GM12878 (cell line): ENCODE measurements around the gene MAIP1. TPM values are rescaled to one million over a fixed set of nuclear protein-coding genes. Genes with fewer than 3 reads are reported as not detected.

ENCODE experiments used
- ATAC-seq: fragments of 200-7000 bp; cut with Tn5 transposase; 3 replicates; pipeline ENCODE4 v1.9.1; 2020; ENCODE audit warnings: mild to moderate bottlenecking, moderate library complexity
- BruUV-seq: library from RNA; stranded (reverse); fragments of 400-500 nt; replicated peaks from 2 replicates; lab custom pipeline; 2021; lab: Mats Ljungman, UMichigan
- CTCF ChIA-PET: fragments of 300-600 bp; sonication (Branson Sonifier 250); formaldehyde crosslinking; extraction: SDS; loops from one replicate; lab custom pipeline; 2021; ENCODE audit warnings: inconsistent platforms; lab: Yijun Ruan, JAX
- POLR2A ChIA-PET: fragments of 350-600 bp; formaldehyde crosslinking; extraction: SDS; loops from one replicate; lab custom pipeline; 2021; ENCODE audit warnings: inconsistent platforms; lab: Charles Lee
- RAD21 ChIA-PET: fragments of 300-600 bp; sonication (Branson Sonifier 250); formaldehyde crosslinking; loops from one replicate; lab custom pipeline; 2023; ENCODE audit warnings: antibody characterized with exemption; ENCODE audit not compliant: unreplicated experiment; lab: Charles Lee
- SMC1A ChIA-PET: fragments of 300-600 bp; sonication (Branson Sonifier 250); formaldehyde crosslinking; loops from one replicate; lab custom pipeline; 2023; ENCODE audit not compliant: unreplicated experiment, uncharacterized antibody; lab: Charles Lee
- DNase-seq: peaks from one replicate; pipeline ENCODE4 v3.0.0-alpha.2; 2011; ENCODE audit warnings: low read depth, low spot score
- FAIRE-seq: peaks from 3 replicates; lab custom pipeline; 2011; peaks lifted over from hg19 to GRCh38; lab: Jason Lieb, UNC
- H2AFZ ChIP-seq: 2 replicates; pipeline ENCODE4 v1.6.0; 2011; ENCODE audit warnings: low read depth, low read length, control low read depth; ENCODE audit not compliant: control insufficient read depth
- H3K27ac ChIP-seq: 2 replicates; pipeline ENCODE4 v1.5.1; 2011; ENCODE audit warnings: control low read depth; ENCODE audit not compliant: control insufficient read depth, insufficient read depth
- H3K27me3 ChIP-seq, 2 experiments: replicated peaks in 1 of 2; 2 replicates each; pipeline versions ENCODE4 v1.6.0 to v1.6.1; 2011; ENCODE audit warnings: low read length in 1 of 2; ENCODE audit not compliant: control insufficient read depth in 2 of 2, insufficient read depth in 2 of 2
- H3K36me3 ChIP-seq, 2 experiments: 2 replicates each; pipeline ENCODE4 v1.5.1; 2011; ENCODE audit warnings: low read length in 1 of 2; ENCODE audit not compliant: control insufficient read depth in 2 of 2, insufficient read depth in 2 of 2
- H3K4me1 ChIP-seq: 2 replicates; pipeline ENCODE4 v1.6.1; 2011; ENCODE audit warnings: mild to moderate bottlenecking, low read length, moderate library complexity, mixed read lengths; ENCODE audit not compliant: control insufficient read depth, insufficient read depth
- H3K4me2 ChIP-seq: 2 replicates; pipeline ENCODE4 v1.6.0; 2011; ENCODE audit warnings: control low read depth; ENCODE audit not compliant: control insufficient read depth, insufficient read depth
- H3K4me3 ChIP-seq: fragments of 200-600 bp; sonication (generic); 2 replicates; pipeline ENCODE4 v1.5.1; 2016
- H3K79me2 ChIP-seq: 2 replicates; pipeline ENCODE4 v1.6.0; 2011; ENCODE audit warnings: low read length; ENCODE audit not compliant: control insufficient read depth, insufficient read depth
- H3K9ac ChIP-seq: 2 replicates; pipeline ENCODE4 v1.8.0; 2011; ENCODE audit warnings: low read length, control low read depth, mixed read lengths; ENCODE audit not compliant: control insufficient read depth, insufficient read depth
- H3K9me3 ChIP-seq: replicated peaks from 3 replicates; pipeline ENCODE4 v1.5.1; 2011; ENCODE audit warnings: mild to moderate bottlenecking, low read length; ENCODE audit not compliant: control insufficient read depth, insufficient read depth
- H4K20me1 ChIP-seq: 2 replicates; pipeline ENCODE4 v1.6.0; 2011; ENCODE audit not compliant: control insufficient read depth, insufficient read depth
- CREM ChIP-seq: IDR thresholded peaks from 2 replicates; pipeline ENCODE4 v1.6.1; 2014; ENCODE audit warnings: antibody characterized with exemption, low read depth
- EED ChIP-seq: sonication (generic); IDR thresholded peaks from 2 replicates; pipeline ENCODE4 v1.6.1; 2016; ENCODE audit warnings: antibody characterized with exemption, low read depth
- GABPA ChIP-seq: IDR thresholded peaks from 2 replicates; pipeline ENCODE4 v1.6.1; 2014; ENCODE audit warnings: antibody characterized with exemption, low read depth, mild to moderate bottlenecking, inconsistent platforms
- KAT2A ChIP-seq: conservative IDR thresholded peaks from 2 replicates; pipeline ENCODE4 v1.6.1; 2011; ENCODE audit warnings: low read depth, low read length; ENCODE audit not compliant: control insufficient read depth
- NR2C2 ChIP-seq: IDR thresholded peaks from 2 replicates; pipeline ENCODE4 v1.6.1; 2011; ENCODE audit warnings: borderline replicate concordance, low read depth; ENCODE audit not compliant: control insufficient read depth, insufficient read length
- NRF1 ChIP-seq: conservative IDR thresholded peaks from 2 replicates; pipeline ENCODE4 v1.6.1; 2011; ENCODE audit warnings: mild to moderate bottlenecking, low read depth, low read length, improper control_type of control experiment
- POLR2AphosphoS5 ChIP-seq: IDR thresholded peaks from 2 replicates; pipeline ENCODE4 v1.6.1; 2011; ENCODE audit warnings: mild to moderate bottlenecking, low read length, inconsistent platforms
- RUNX3 ChIP-seq: IDR thresholded peaks from 2 replicates; pipeline ENCODE4 v1.6.1; 2012; ENCODE audit warnings: low read length, inconsistent platforms
- SMAD1 ChIP-seq: fragments of 450-650 bp; IDR thresholded peaks from 2 replicates; pipeline ENCODE4 v1.6.1; 2018; ENCODE audit warnings: mild to moderate bottlenecking, low read depth; ENCODE audit not compliant: partially characterized antibody
- SPI1 ChIP-seq: IDR thresholded peaks from 2 replicates; pipeline ENCODE4 v1.6.1; 2011; ENCODE audit warnings: low read depth, mild to moderate bottlenecking, low read length, moderate library complexity, borderline replicate concordance; ENCODE audit not compliant: insufficient read depth
- SRF ChIP-seq, 2 experiments: IDR thresholded peaks; 2 replicates each; pipeline ENCODE4 v1.6.1; 2011; ENCODE audit warnings: low read depth in 2 of 2, low read length in 2 of 2, mild to moderate bottlenecking in 1 of 2, moderate library complexity in 1 of 2
- TCF12 ChIP-seq: IDR thresholded peaks from 2 replicates; pipeline ENCODE4 v1.6.1; 2011; ENCODE audit warnings: low read depth, mild to moderate bottlenecking, low read length
- ZBED1 ChIP-seq: IDR thresholded peaks from 2 replicates; pipeline ENCODE4 v1.6.1; 2016; ENCODE audit warnings: borderline replicate concordance
- WGBS: methylation state at CpG from one replicate; pipeline ENCODE4 v1.1.6; 2016; ENCODE audit warnings: low lambda C conversion rate; ENCODE audit not compliant: insufficient replicate concordance, insufficient coverage; ENCODE audit errors: missing lambda C conversion rate; 5-methylcytosine and 5-hydroxymethylcytosine counted together
- in situ Hi-C: fragments of 300-500 bp; cut with MboI; formaldehyde crosslinking; loops from 9 replicates; pipeline ENCODE4 v1.14.3; 2018; ENCODE audit warnings: mixed read lengths
- intact Hi-C: fragments of 100-400 bp; cut with micrococcal nuclease; formaldehyde crosslinking; loops from one replicate; pipeline ENCODE4 v1.14.2; 2022; ENCODE audit not compliant: unreplicated experiment
- polyA plus RNA-seq, 11 experiments: library from polyadenylated mRNA; depleted of rRNA in 4 of 11; unstranded in 6 of 11; stranded (reverse) in 5 of 11; fragments of >200 nt; fragmentation: Nextera tagmentation in 4 of 11; fragmentation: Illumina TruSeq in 1 of 11; extraction: Ambion mirVana in 4 of 11; extraction: Trizol in 1 of 11; gene quantifications; 1 replicate in 1 of 11; 2 replicates in 10 of 11; pipeline versions ENCODE4 v1.2.1 to v1.2.3, GENCODE V29; 2011 to 2016; ENCODE audit warnings: inconsistent platforms in 2 of 11, missing spikeins in 2 of 11, low read depth in 1 of 11
- total RNA-seq, 4 experiments: library from RNA; depleted of rRNA in 3 of 4; stranded (reverse); fragments of >200 nt in 3 of 4; fragmentation: Illumina TruSeq in 1 of 4; extraction: Trizol in 1 of 4; gene quantifications; 2 replicates each; pipeline versions ENCODE4 v1.2.1 to v1.2.3, GENCODE V29; 2013 to 2021
- TF ChIP-seq, protein P1 (sequence below): IDR thresholded peaks from 2 replicates; pipeline ENCODE4 v1.6.1; 2011; ENCODE audit warnings: low read depth, mild to moderate bottlenecking, low read length, moderate library complexity, borderline replicate concordance; ENCODE audit errors: extremely low read depth
- TF ChIP-seq, protein P2 (sequence below): IDR thresholded peaks from 2 replicates; pipeline ENCODE4 v1.6.1; 2012; ENCODE audit warnings: low read depth, low read length, improper control_type of control experiment

The MAIP1 gene
- total and polyA plus RNA-seq, 10 of the 15 experiments (the other 5 are each of a cell fraction or from before 2014, with no cell fraction given), result 5.4 to 41.4 (median 25.4) TPM

DNA sequence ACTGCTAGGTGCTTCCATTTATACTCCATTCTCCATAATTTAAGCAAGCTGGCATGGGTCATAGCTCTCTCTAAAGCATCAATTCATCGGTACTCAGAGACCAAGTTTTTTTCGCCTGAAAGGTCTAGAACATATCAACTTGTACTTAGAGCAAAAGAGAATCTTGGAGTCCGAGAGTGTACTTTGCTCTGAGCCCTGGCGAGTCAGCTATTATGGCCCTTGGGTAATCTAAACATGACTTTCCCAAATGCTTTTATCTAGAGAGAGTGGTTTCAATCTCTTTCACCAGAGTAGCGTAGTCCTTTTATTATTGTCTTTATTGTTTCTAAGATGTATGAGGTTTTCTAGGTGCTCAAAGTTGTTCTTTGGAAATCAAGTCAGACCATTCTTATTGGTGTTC, 34.4 kb downstream of the MAIP1 start:
- DNase-seq (no peak), FAIRE-seq (no peak), ATAC-seq (no peak)
- Histone ChIP-seq H2AFZ (no peak overlapping the region), H3K9me3 (no peaks in the 10 kb centered on the region), H3K4me1 (no peaks in the 10 kb centered on the region), H3K4me2 (no peak overlapping the region), H3K4me3 (no peak overlapping the region), H3K79me2 (no peaks in the 10 kb centered on the region), H3K36me3 (no peaks in the 10 kb centered on the region), H4K20me1 (no peaks in the 10 kb centered on the region), H3K9ac (no peak overlapping the region), H3K27me3 (no peaks in the 10 kb centered on the region), H3K27ac (no peak overlapping the region)
- RAD21 ChIA-PET, result no interaction called here
- TF ChIP-seq EED, result no peak
- no peak for TF ChIP-seq RUNX3
- TF ChIP-seq SRF (IDR thresholded peaks at IDR 0.05; ENCODE audit: low read depth in 2 of 2, low read length in 2 of 2), result no peak
- no peak for TF ChIP-seq SMAD1
- TF ChIP-seq ZBED1, result no peak
- no peak for TF ChIP-seq NRF1
- no peak for TF ChIP-seq SPI1
- no peak for TF ChIP-seq CREM
- TF ChIP-seq, protein P1, sequence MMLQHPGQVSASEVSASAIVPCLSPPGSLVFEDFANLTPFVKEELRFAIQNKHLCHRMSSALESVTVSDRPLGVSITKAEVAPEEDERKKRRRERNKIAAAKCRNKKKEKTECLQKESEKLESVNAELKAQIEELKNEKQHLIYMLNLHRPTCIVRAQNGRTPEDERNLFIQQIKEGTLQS, result no peak
- no peak for TF ChIP-seq TCF12
- TF ChIP-seq POLR2AphosphoS5, result no peak
- TF ChIP-seq, protein P2, sequence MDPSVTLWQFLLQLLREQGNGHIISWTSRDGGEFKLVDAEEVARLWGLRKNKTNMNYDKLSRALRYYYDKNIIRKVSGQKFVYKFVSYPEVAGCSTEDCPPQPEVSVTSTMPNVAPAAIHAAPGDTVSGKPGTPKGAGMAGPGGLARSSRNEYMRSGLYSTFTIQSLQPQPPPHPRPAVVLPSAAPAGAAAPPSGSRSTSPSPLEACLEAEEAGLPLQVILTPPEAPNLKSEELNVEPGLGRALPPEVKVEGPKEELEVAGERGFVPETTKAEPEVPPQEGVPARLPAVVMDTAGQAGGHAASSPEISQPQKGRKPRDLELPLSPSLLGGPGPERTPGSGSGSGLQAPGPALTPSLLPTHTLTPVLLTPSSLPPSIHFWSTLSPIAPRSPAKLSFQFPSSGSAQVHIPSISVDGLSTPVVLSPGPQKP, result no peak
- TF ChIP-seq NR2C2, result no peak
- no peak for TF ChIP-seq KAT2A
- TF ChIP-seq GABPA, result no peak
- BruUV-seq, result no TSS peak
- CTCF ChIA-PET, result interaction anchor here (1.0 to 1.3 kb wide), 2 partner anchors 10 to 11 kb away, joined by 3 to 5 read pairs; no protein-coding TSS in a partner anchor
- in situ Hi-C loops, result no loop called here
- 52% methylated on average over 5 of the region's 5 CpGs for WGBS
- intact Hi-C loops, result no loop called here
- SMC1A ChIA-PET, result interaction anchor here (0.7 to 1.1 kb wide), 2 partner anchors 10 to 492 kb away, joined by 3 to 4 read pairs; no protein-coding TSS in a partner anchor
- POLR2A ChIA-PET, result no interaction called here
